ENCODE results near the gene SMYD5.

- no peak for TF ChIP-seq CTCF (IDR thresholded peaks at IDR 0.05)
- no peak for TF ChIP-seq POLR2A (IDR thresholded peaks at IDR 0.05)
Observed at GRCh38 chr2:73237168-73237567, 23.1 kb downstream of the SMYD5 start.

All from Peyer's patch (tissue), 4 donors.